H1 (cell line): ENCODE measurements around the gene TRIM59. TPM values are rescaled to one million over a fixed set of nuclear protein-coding genes. Genes with fewer than 3 reads are reported as not detected.

Experiments used
- ASH2L ChIP-seq: fragments of 200-600, 300-600 bp; sonication (generic); IDR thresholded peaks from one replicate; pipeline ENCODE4 v1.7.1; 2017; ENCODE audit warnings: low read length
- CREB1 ChIP-seq: IDR thresholded peaks from 2 replicates; pipeline ENCODE4 v1.6.1; 2012; ENCODE audit warnings: inconsistent platforms
- FOSL1 ChIP-seq: IDR thresholded peaks from 2 replicates; pipeline ENCODE4 v1.6.1; 2011; ENCODE audit warnings: mild to moderate bottlenecking, low read depth, low read length, moderate library complexity; ENCODE audit not compliant: insufficient read depth
- HDAC2 ChIP-seq, 2 experiments: fragments of 300-600 bp in 1 of 2; sonication (generic) in 1 of 2; IDR thresholded peaks; 2 replicates each; pipeline ENCODE4 v1.6.1; 2011 to 2012; ENCODE audit warnings: low read depth in 2 of 2, low read length in 2 of 2, mild to moderate bottlenecking in 2 of 2, moderate library complexity in 2 of 2, borderline replicate concordance in 1 of 2, inconsistent platforms in 1 of 2
- JUN ChIP-seq: IDR thresholded peaks from 2 replicates; pipeline ENCODE4 v1.6.1; 2011; ENCODE audit warnings: low read depth, mild to moderate bottlenecking, improper control_type of control experiment, low read length
- JUND ChIP-seq: IDR thresholded peaks from 2 replicates; pipeline ENCODE4 v1.6.1; 2011; ENCODE audit warnings: mild to moderate bottlenecking, improper control_type of control experiment, low read length
- KDM1A ChIP-seq: fragments of 200-600, 300-600 bp; sonication (generic); IDR thresholded peaks from 2 replicates; pipeline ENCODE4 v1.7.1; 2016; ENCODE audit warnings: mild to moderate bottlenecking, low read length, borderline replicate concordance
- SP2 ChIP-seq: IDR thresholded peaks from 2 replicates; pipeline ENCODE4 v1.6.1; 2012; ENCODE audit warnings: mild to moderate bottlenecking, low read length, inconsistent platforms
- polyA plus RNA-seq, 7 experiments: library from polyadenylated mRNA; depleted of rRNA in 3 of 7; stranded (reverse) in 5 of 7; unstranded in 2 of 7; fragments of >200 nt in 5 of 7; fragments of 200-250 nt in 2 of 7; gene quantifications; 1 replicate in 5 of 7; 2 replicates in 1 of 7; 4 replicates in 1 of 7; pipeline versions ENCODE4 v1.2.1 to v1.2.3, GENCODE V29; 2011 to 2013; ENCODE audit warnings: missing spikeins in 2 of 7, mixed read lengths in 2 of 7
- total RNA-seq: library from RNA; stranded (reverse); fragmentation: NEBNext Ultra II Directional; extraction: Animal tissue kit (Norgen Biotek cat#: 25700); gene quantifications from 2 replicates; pipeline ENCODE4 v1.2.1, GENCODE V29; 2021
- TF ChIP-seq, protein P1 (sequence below): fragments of 300-600 bp; sonication (generic); IDR thresholded peaks from 2 replicates; pipeline ENCODE4 v1.7.1; 2012; ENCODE audit warnings: low read length, moderate library complexity, mild to moderate bottlenecking, inconsistent platforms; ENCODE audit not compliant: insufficient replicate concordance
- TF ChIP-seq, protein P2 (sequence below): IDR thresholded peaks from 2 replicates; pipeline ENCODE4 v1.6.1; 2012; ENCODE audit warnings: low read length, inconsistent platforms

Gene TRIM59
- total and polyA plus RNA-seq, 2 of the 8 experiments (the other 6 are each of a cell fraction or from before 2014, with no cell fraction given): 11.6 to 53.4 TPM

DNA sequence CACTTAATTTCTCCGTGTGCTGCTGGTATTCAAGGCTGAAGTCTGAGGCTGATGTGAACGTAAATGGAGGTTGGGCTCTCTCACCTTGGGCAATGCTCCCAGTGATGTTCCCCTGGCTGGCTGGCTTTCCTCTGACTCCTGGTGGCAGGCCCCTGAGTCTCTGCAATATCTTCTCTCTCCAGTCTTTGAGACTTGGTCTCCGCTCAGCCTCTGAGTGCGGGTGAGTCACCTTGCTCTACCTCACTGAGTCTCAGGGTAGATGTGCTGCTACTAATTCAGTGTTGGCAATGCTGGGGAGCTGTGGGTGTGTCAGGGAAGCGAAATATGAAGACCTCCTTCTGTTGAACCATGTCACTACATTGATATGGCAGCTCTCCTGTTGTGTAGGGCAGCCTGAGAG, 31.3 kb upstream of the TRIM59 start (continued):
- TF ChIP-seq, protein P1, sequence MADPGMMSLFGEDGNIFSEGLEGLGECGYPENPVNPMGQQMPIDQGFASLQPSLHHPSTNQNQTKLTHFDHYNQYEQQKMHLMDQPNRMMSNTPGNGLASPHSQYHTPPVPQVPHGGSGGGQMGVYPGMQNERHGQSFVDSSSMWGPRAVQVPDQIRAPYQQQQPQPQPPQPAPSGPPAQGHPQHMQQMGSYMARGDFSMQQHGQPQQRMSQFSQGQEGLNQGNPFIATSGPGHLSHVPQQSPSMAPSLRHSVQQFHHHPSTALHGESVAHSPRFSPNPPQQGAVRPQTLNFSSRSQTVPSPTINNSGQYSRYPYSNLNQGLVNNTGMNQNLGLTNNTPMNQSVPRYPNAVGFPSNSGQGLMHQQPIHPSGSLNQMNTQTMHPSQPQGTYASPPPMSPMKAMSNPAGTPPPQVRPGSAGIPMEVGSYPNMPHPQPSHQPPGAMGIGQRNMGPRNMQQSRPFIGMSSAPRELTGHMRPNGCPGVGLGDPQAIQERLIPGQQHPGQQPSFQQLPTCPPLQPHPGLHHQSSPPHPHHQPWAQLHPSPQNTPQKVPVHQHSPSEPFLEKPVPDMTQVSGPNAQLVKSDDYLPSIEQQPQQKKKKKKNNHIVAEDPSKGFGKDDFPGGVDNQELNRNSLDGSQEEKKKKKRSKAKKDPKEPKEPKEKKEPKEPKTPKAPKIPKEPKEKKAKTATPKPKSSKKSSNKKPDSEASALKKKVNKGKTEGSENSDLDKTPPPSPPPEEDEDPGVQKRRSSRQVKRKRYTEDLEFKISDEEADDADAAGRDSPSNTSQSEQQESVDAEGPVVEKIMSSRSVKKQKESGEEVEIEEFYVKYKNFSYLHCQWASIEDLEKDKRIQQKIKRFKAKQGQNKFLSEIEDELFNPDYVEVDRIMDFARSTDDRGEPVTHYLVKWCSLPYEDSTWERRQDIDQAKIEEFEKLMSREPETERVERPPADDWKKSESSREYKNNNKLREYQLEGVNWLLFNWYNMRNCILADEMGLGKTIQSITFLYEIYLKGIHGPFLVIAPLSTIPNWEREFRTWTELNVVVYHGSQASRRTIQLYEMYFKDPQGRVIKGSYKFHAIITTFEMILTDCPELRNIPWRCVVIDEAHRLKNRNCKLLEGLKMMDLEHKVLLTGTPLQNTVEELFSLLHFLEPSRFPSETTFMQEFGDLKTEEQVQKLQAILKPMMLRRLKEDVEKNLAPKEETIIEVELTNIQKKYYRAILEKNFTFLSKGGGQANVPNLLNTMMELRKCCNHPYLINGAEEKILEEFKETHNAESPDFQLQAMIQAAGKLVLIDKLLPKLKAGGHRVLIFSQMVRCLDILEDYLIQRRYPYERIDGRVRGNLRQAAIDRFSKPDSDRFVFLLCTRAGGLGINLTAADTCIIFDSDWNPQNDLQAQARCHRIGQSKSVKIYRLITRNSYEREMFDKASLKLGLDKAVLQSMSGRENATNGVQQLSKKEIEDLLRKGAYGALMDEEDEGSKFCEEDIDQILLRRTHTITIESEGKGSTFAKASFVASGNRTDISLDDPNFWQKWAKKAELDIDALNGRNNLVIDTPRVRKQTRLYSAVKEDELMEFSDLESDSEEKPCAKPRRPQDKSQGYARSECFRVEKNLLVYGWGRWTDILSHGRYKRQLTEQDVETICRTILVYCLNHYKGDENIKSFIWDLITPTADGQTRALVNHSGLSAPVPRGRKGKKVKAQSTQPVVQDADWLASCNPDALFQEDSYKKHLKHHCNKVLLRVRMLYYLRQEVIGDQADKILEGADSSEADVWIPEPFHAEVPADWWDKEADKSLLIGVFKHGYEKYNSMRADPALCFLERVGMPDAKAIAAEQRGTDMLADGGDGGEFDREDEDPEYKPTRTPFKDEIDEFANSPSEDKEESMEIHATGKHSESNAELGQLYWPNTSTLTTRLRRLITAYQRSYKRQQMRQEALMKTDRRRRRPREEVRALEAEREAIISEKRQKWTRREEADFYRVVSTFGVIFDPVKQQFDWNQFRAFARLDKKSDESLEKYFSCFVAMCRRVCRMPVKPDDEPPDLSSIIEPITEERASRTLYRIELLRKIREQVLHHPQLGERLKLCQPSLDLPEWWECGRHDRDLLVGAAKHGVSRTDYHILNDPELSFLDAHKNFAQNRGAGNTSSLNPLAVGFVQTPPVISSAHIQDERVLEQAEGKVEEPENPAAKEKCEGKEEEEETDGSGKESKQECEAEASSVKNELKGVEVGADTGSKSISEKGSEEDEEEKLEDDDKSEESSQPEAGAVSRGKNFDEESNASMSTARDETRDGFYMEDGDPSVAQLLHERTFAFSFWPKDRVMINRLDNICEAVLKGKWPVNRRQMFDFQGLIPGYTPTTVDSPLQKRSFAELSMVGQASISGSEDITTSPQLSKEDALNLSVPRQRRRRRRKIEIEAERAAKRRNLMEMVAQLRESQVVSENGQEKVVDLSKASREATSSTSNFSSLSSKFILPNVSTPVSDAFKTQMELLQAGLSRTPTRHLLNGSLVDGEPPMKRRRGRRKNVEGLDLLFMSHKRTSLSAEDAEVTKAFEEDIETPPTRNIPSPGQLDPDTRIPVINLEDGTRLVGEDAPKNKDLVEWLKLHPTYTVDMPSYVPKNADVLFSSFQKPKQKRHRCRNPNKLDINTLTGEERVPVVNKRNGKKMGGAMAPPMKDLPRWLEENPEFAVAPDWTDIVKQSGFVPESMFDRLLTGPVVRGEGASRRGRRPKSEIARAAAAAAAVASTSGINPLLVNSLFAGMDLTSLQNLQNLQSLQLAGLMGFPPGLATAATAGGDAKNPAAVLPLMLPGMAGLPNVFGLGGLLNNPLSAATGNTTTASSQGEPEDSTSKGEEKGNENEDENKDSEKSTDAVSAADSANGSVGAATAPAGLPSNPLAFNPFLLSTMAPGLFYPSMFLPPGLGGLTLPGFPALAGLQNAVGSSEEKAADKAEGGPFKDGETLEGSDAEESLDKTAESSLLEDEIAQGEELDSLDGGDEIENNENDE: no peak
- TF ChIP-seq HDAC2 (IDR thresholded peaks at IDR 0.05; ENCODE audit: borderline replicate concordance in 1 of 2, low read depth in 2 of 2, low read length in 2 of 2) (no peak), SP2 (no peak), FOSL1 (no peak), KDM1A (no peak), ASH2L (no peak), CREB1 (no peak), JUND (no peak), JUN (no peak)
- TF ChIP-seq, protein P2, sequence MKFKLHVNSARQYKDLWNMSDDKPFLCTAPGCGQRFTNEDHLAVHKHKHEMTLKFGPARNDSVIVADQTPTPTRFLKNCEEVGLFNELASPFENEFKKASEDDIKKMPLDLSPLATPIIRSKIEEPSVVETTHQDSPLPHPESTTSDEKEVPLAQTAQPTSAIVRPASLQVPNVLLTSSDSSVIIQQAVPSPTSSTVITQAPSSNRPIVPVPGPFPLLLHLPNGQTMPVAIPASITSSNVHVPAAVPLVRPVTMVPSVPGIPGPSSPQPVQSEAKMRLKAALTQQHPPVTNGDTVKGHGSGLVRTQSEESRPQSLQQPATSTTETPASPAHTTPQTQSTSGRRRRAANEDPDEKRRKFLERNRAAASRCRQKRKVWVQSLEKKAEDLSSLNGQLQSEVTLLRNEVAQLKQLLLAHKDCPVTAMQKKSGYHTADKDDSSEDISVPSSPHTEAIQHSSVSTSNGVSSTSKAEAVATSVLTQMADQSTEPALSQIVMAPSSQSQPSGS: no peak
